Tongue (tissue), 3 donors: Measurements from ENCODE around the gene ITIH3. TPM values are rescaled to one million over a fixed set of nuclear protein-coding genes. Genes with fewer than 3 reads are reported as not detected.

Source experiments
- DNase-seq: peaks from one replicate; pipeline ENCODE4 v3.0.0-alpha.2; 2015
- small RNA-seq: library from RNA; depleted of rRNA; stranded (forward); fragments of <200 nt; gene quantifications from one replicate; pipeline ENCODE3, GENCODE V24; 2014; ENCODE audit warnings: low replicate concordance
- total RNA-seq: library from RNA; depleted of rRNA; stranded (reverse); fragments of >200 nt; gene quantifications from one replicate; pipeline ENCODE4 v1.2.3, GENCODE V29; 2014

Gene ITIH3
- total RNA-seq, 1 donor from 2014 or later, result 0.62 TPM

DNA sequence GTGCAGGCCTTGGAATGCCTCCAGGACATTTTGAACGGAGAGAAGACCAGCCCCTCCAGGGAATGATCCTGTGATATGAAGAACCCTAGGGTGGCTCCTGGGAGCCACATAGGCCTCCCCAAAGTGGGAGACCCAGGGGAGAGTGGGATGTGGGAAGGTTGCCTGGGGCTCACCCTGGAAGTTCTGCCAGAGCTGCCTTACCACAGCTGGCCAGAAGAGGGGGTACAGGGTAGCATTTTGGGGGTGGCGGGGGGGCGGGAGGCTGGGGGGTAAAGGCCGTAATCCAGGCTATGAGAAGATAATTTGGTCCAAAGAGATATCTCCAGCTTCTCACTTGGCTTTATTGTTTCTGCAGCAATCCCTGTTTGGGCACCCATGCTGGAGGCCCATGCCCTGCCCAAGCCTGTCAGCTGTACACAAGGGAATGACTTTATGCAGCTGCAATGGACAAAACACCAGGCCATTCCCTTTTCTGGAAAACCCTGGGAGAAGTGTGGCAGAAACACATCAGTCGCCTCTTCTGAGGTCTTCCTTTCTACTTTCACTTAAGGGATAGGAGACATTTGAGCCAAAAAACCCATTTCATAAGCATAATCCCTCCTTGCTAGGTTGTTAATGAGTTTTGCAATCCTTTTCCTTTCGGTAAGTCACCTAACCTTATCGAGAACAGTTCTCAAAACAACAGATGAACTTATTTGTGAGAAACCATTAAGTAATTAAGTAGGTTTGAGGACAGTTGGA, 51.3 kb downstream of the ITIH3 start:
- DNase-seq, result no peak

DNA sequence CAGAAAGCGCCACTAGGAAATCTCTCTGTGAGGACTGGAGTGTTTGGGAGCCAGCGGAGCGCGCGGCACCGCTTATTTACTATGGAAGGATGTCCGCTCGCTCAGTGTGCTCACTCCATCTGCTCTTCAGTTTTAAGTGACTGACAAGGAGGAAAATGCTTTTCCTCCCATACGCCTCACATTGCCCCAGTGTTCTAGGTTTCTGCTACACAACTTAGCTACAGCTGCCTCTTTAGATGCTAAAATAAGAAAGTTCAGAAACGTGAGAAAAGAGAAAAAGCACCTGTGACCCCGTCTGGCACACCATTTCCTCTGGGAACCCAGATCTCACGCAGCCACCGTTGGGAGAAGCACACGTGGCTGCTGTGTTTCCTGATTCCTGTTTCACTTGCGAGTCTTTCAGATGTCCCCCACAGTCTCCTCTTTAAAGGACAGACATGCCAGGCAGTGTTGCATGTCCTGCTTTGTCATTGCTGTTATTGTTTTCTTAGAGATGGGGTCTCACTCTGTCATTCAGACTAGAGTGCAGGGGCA, 51.9 kb downstream of the ITIH3 start:
- no peak for DNase-seq

DNA sequence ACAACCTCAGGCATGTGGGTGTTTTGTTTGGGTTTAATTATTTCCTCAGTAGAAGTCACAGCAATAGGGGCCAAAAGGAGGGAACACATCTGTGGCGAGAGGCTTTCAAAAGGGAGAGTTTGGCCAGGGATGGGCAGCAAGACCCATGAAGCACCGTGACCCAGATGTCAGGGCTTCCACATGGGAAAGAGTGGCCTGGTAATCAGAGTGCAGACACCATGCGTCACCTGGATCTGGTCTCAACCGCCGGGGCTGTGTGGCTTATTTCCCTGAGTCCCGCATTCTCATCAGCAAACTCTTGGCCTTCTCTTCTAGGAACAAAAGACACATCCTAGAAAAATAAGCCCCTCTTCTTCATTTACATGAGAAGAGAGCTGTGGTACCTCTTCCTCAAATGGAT, 52.6 kb downstream of the ITIH3 start:
- no peak for DNase-seq

DNA sequence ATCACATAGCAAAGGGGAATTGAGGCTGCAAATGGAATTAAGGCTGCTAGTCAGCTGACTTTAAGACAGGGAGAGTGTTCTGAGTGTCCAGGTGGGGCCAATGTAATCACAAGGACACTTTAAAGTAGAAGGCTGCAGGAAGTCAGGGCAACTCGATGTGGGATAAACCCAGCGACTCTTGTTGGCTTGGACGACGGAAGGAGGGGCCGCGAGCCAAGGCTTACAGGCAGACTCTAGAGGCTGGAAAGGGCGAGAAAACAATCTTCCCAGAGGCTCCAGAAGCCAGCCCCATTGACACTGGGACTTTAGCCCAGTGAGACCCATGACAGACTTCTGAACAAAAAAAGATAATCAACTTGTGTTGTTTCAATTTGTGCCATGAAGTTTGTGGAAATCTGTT, 53.1 kb downstream of the ITIH3 start:
- DNase-seq, result no peak

DNA sequence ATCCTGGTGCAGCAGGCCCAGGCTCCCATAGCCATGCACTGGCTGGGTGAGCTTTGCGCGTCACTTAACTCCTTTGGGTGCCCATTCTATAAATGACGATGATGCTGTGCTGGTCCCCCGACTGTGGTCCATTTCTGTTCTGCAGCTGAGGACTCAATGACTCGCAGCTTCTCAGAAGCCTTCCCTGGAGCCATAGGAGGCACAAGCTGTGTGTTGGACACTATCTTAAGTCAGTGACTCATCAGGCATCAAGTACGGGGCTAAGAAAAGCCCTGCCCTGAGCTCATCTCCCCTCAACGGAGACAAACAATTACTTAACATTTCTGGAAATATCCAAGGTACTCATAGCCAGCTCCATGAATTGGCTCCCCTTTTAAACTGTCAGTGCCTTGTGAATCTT, 54.0 kb downstream of the ITIH3 start:
- DNase-seq, result peak; percentile 52

DNA sequence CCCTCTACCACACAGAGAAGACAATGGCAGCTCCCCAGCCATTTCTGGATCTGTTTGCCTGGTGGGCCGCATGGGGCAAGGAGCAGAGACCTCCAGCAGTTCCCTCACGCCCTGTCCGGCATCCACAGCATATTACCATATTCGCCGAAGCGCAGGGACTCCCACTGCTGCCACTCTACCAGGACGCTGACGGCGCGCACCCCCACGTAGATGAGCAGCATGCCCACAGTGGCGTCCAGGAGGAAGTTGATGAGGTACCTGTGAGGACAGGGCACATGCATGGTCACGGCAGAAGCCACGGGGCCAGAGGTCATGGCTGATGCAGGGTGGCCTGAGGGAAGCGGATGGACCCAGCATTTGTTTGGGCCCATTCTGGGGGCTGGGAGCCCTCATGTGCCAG, 55.1 kb downstream of the ITIH3 start:
- no peak for DNase-seq

DNA sequence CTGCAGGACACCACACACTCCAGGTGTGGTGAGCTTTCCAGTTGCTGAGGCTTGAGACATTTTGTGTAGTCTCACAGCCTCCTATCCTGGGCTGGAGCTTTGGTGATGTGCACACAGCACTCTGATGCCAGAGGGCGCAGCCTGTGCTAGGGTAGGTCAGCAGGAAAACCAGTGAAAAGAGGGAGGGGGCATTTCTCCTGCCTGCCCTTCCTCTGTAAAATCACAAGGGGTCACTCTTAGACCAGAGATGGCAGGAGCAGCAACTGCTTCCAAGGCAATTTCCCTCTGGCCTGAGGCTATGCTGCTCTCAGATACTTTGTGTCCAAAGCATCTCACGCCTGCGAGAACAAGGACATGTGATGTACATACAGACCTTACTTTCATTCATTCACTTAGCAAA, 56.8 kb downstream of the ITIH3 start:
- DNase-seq, result peak; percentile 61

DNA sequence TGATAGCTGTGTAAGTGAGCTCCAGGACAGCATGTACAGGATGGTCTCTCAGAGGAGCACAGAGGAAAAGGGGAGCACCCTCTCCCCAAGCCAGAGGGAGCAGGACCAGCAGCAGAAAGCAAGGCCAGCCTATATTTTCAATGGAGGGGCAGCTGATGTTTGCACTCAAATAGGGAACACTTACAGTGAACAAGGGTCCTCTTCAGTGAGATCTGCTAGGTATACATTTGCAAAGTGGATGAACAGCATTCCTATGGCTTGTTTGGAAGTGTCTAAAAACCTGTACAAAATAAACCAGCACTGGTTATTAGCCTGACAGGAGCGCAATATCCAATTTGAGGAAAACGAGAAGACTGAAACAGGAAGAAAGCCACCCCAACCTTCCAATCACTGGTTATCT, 57.8 kb downstream of the ITIH3 start:
- DNase-seq, result no peak

DNA sequence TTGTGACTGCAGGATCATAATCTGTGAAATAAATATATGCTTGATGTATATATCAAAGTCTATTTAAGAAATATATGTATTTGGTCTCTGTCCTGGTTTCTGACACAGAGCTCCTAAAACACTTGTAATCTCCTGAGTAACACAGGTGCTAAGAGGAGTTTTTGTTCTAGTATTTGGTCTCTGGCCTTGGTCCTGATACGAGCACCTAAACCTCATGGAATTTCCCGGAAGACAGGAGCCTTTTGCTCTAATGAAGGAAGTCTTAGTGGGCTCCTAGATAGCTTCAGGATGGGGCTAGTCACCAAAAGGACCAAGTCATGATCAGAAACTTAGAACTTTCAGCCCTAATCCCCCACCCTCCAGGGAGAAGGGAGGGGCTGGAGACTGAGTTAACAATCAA, 59.4 kb downstream of the ITIH3 start:
- DNase-seq, result no peak

DNA sequence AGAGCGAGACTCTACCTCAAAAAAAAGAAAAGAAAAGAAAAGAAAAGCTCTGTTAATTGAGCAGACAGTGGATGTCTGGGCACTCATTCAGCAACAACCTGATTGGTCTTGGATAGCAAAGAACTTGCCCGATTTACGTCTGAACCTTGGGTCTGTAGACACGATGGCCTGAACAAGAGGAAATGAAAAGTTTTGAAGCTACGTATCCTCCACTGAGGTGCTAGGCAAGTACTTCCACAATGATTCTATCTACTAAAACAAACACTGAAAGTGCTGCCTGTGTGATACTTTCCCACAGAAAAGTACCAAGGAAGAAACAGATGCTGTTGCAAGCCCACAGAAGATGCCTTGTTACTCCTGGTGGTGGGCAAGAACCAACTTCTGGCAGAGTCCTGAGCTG, 62.1 kb downstream of the ITIH3 start:
- DNase-seq, result no peak

DNA sequence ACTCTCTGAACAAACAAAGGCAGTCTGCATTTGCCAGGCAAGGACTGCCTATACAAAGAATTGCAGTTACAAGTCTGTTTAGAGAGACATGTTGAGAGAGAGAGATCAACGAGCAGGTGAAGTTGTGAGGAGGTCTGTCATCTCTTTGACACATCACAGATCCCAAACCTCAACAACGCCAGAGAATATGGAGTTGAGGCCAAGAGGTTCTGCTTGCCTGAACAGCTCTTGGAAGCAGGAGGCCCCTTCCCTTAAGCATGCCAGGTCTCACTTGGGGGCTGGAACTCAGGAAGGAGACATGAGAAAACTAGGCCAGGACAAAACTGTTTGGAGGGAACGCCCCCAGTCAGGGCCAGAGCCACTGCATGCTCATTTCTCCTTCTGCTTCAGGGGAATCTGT, 62.5 kb downstream of the ITIH3 start:
- peak; percentile 82 for DNase-seq

DNA sequence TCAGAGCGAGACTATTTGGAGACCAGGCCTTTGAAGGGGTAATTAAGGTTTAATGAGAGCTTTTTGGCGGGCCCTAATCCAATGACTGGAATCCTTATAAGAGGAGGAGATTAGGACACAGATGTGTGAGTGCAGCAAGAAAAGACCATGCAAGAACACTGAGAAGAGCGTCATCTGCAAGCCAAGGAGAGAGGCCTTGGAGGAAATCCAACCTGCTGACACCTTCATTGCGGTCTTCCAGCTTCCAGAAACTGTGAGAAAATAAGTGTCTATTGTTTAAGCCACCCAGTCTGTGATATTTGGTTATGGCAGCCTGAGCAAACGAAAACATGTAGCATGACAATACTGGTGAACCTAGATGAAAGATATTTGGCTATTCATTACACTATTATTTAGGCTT, 63.3 kb downstream of the ITIH3 start:
- DNase-seq, result peak; percentile 63

Small RNA genes lying within 50 kb of the gene (small RNA-seq; reads per million reads assigned to genes)
- not detected for gene MIR8064
- gene MUSTN1, result not detected

Other genes with a start within 250 kb of the ITIH3 start
- 94.3 TPM for gene PBRM1, start 108.9 kb upstream of the ITIH3 start, total RNA-seq
- gene GNL3, start 108.8 kb upstream of the ITIH3 start, total RNA-seq, result 121 TPM
- gene GLT8D1, start 89.0 kb upstream of the ITIH3 start, total RNA-seq, result 109 TPM
- gene SPCS1, start 88.7 kb upstream of the ITIH3 start, total RNA-seq, result 43.3 TPM
- gene NEK4, start 23.9 kb upstream of the ITIH3 start, total RNA-seq, result 21.1 TPM
- gene ITIH1, start 17.2 kb upstream of the ITIH3 start, total RNA-seq, result not detected
- gene ITIH4, start 35.9 kb downstream of the ITIH3 start, total RNA-seq, result 10.1 TPM
- 45.2 TPM for gene MUSTN1, start 40.2 kb downstream of the ITIH3 start, total RNA-seq
- 26.6 TPM for gene STIMATE, start 102.8 kb downstream of the ITIH3 start, total RNA-seq